Thoracic aorta (tissue), 2 donors: ENCODE data around the gene CCDC179. TPM values are rescaled to one million over a fixed set of nuclear protein-coding genes. Genes with fewer than 3 reads are reported as not detected.

Experiments
- ATAC-seq: fragments of 150-250 bp; one replicate; pipeline ENCODE4 v1.8.0; 2017; ENCODE audit warnings: low read depth; ENCODE audit not compliant: insufficient number of reproducible peaks, low FRiP score
- DNase-seq: peaks from one replicate; pipeline ENCODE4 v3.0.0-alpha.2; 2020; ENCODE audit warnings: low spot score
- H3K27ac ChIP-seq, 2 donors: fragments of 200-600 bp; sonication (generic); 1 replicate in 1 of 2; 2 replicates in 1 of 2; pipeline ENCODE4 v1.5.1; 2016; ENCODE audit warnings: mild to moderate bottlenecking in 2 of 2, moderate library complexity in 2 of 2
- H3K27me3 ChIP-seq: fragments of 200-600 bp; sonication (generic); replicated peaks from 2 replicates; pipeline ENCODE4 v1.6.0; 2016; ENCODE audit warnings: mild to moderate bottlenecking; ENCODE audit not compliant: insufficient read depth
- H3K36me3 ChIP-seq: fragments of 200-600 bp; sonication (generic); one replicate; pipeline ENCODE4 v1.5.1; 2016
- H3K4me1 ChIP-seq, 2 donors: fragments of 200-600 bp; sonication (generic); 1 replicate in 1 of 2; 2 replicates in 1 of 2; pipeline versions ENCODE4 v1.5.1 to v1.6.0; 2016; ENCODE audit warnings: low read depth in 2 of 2, mild to moderate bottlenecking in 1 of 2; ENCODE audit not compliant: control insufficient read depth in 1 of 2
- H3K4me3 ChIP-seq: fragments of 200-600 bp; sonication (generic); 2 replicates; pipeline ENCODE4 v1.5.1; 2016; ENCODE audit warnings: mild to moderate bottlenecking
- H3K9me3 ChIP-seq: fragments of 200-600 bp; sonication (generic); 2 replicates; pipeline ENCODE4 v1.5.1; 2016
- total RNA-seq, 2 donors: library from RNA; depleted of rRNA; stranded (reverse); fragments of >200 nt; gene quantifications; one replicate each; pipeline versions ENCODE4 v1.1.0 to v1.2.3, GENCODE V29; 2016
- TF ChIP-seq, protein P1 (sequence below): fragments of 200-600 bp; sonication (generic); IDR thresholded peaks from one replicate; pipeline ENCODE4 v1.5.1; 2019; ENCODE audit warnings: antibody characterized with exemption

CCDC179 gene
- total RNA-seq, 2 donors from 2014 or later: not detected

DNA sequence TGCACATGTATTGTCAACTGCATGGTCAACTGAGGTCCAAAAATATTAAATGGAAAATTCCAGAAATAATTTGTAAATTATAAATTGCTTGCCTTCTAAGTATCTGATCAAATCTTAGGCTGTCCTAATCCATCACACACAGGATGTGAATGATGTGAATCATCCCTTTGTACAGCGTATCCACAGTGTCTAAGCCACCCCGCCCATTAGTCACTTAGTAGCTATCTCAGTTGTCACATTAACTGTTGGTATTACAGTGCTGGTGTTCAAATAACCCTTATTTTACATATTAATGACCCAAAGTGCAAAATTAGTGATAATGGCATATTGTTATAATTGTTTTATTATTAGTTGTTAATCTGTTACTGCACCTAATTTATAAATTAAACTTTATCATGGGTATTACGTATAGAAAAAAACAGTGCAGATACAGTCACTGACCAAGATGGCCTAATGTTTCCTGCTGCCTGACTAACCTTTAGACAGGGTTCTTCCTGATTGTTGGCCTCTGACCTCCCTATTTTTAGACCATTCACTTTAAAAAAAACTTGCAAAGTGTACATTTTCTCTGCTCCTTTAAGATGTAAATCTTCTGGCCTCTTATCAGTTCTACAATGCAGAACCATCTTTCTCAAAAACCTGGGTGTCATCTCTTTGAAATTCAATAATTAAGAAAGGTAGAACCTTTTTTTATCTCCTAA is 27.8 kb downstream of the CCDC179 start:
- ATAC-seq: no peak
- Histone ChIP-seq H3K27me3 (no peaks in the 10 kb centered on the region), H3K36me3 (no peaks in the 10 kb centered on the region), H3K9me3 (no peaks in the 10 kb centered on the region), H3K4me3 (no peak overlapping the region), H3K27ac (no peak overlapping the region), H3K4me1 (peaks cover 9 to 11% of the 10 kb centered on the region in 2 donors)
- TF ChIP-seq, protein P1, sequence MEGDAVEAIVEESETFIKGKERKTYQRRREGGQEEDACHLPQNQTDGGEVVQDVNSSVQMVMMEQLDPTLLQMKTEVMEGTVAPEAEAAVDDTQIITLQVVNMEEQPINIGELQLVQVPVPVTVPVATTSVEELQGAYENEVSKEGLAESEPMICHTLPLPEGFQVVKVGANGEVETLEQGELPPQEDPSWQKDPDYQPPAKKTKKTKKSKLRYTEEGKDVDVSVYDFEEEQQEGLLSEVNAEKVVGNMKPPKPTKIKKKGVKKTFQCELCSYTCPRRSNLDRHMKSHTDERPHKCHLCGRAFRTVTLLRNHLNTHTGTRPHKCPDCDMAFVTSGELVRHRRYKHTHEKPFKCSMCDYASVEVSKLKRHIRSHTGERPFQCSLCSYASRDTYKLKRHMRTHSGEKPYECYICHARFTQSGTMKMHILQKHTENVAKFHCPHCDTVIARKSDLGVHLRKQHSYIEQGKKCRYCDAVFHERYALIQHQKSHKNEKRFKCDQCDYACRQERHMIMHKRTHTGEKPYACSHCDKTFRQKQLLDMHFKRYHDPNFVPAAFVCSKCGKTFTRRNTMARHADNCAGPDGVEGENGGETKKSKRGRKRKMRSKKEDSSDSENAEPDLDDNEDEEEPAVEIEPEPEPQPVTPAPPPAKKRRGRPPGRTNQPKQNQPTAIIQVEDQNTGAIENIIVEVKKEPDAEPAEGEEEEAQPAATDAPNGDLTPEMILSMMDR: no peak
- DNase-seq: no peak

DNA sequence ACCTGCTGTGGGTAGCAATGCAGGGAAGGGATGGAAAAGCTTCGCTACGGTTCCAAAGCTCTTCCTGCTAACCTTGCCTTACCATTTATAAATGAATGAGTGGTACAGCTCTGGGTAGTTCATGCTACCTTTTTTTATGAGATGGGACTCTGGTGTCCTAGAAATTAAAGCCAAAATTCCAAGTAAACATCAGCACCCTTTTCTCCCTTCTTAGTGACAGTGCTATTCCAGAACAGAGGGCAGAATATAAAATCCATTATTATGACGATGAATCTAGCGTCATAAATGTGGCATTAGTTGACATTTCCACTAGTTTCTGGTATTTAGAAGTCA is 30.2 kb downstream of the CCDC179 start:
- Histone ChIP-seq H3K9me3 (no peaks in the 10 kb centered on the region), H3K27ac (no peak overlapping the region), H3K4me3 (peak overlapping the region; percentile 100), H3K4me1 (peaks cover 9 to 11% of the 10 kb centered on the region in 2 donors), H3K27me3 (no peaks in the 10 kb centered on the region), H3K36me3 (no peaks in the 10 kb centered on the region)
- no peak for ATAC-seq
- DNase-seq: no peak
- TF ChIP-seq, protein P1: no peak

DNA sequence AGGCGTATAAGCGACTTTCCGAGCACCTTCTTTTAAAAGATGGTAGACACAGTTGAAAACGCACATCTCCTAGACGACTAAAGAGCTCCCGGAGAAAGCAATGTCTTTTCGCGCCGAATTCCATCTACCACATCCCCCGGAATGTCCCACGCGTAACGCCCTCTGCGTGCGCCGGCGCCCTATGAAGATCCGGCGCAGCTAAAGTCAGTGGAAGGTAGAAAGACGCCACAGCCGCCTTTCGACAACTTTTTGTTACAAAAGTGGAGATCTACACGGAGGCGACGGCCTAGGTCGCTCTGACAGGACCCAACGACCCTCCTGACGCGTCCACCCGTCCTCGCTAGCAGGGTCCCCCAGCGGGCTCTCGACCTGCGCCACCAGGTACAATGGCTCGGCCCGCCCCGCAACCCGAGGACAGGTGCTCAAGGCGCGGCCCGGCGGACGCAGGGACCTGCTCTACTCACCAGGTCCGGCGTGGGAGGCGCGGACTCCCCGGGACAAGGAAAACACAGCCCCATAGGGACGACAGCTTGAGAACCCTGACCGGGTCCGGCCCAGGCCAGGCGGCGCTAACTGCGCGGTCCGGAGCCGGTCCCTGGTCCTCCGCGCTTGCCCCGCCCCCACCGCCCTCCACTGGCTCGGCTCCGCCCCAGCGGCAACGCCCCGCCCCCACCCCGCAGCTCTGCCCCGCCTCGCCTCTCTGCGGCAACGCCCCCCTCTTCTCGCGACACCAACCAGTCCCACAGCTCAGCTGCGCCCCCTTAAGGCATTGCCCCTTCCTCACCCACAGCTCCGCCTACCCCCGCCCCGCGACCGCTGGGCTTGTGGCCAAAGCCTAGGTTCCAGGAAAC is 30.8 kb downstream of the CCDC179 start, which contains the start of gene SVIP:
Gene SVIP (minus strand): TSS at position 571 of the 851 bp plus-strand sequence. CDS start 53 bp downstream, at position 518.
- DNase-seq (peak; percentile 81), ATAC-seq (peak; percentile 90)
- Histone ChIP-seq H3K27ac (peak within 1 kb of the TSS; percentile 83 to 84), H3K4me3 (peak within 1 kb of the TSS; percentile 100), H3K27me3 (no peaks in the 10 kb centered on the region), H3K9me3 (no peaks in the 10 kb centered on the region), H3K4me1 (peaks cover 9 to 11% of the 10 kb centered on the region in 2 donors), H3K36me3 (peaks cover 4% of the 10 kb centered on the region)
- TF ChIP-seq, protein P1: peak; percentile 50

DNA sequence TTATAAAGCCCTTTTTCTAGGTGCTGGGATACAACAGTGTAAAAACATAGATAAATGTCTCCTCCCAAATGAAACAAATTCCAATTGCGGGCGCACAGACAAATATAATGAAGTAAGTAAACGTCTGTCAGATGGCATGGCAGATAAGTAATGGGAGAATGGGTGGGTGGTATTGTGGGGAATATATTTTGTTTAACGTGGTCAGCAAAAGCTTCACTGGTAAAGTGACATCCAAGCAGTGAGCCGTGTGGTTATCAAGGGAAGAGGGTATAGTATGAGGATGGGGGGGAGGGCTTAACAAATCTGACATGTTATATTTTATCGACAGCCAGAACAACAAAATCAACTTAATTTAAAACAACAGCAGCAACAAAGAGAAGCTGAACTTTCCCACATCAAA is 31.9 kb downstream of the CCDC179 start:
- Histone ChIP-seq H3K27me3 (no peaks in the 10 kb centered on the region), H3K4me3 (peak overlapping the region; percentile 100), H3K9me3 (no peaks in the 10 kb centered on the region), H3K4me1 (peaks cover 9 to 11% of the 10 kb centered on the region in 2 donors), H3K27ac (no peak overlapping the region), H3K36me3 (peaks cover 5% of the 10 kb centered on the region)
- TF ChIP-seq, protein P1: no peak
- ATAC-seq (no peak), DNase-seq (no peak)

DNA sequence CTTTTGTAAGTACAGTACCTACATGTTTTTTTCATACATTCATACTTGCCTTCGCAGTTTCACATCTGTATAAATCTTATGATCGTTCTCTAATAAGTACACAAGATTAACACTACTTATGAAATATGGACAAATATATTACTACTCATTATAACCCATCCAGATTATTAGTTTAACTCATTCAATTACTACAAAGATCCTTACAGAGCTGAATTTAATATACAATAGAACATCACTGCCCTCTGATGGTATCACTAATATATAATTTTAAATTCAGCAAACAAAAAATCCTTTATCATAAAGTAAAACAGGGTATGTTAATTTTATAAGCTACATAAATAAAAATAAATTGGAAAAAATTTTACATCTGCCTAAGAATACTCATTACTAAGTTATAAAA is 38.1 kb downstream of the CCDC179 start:
- no peaks in the 10 kb centered on the region for H3K27me3 ChIP-seq
- H3K4me1 ChIP-seq: no peaks in the 10 kb centered on the region
- H3K9me3 ChIP-seq: no peaks in the 10 kb centered on the region
- H3K27ac ChIP-seq: no peak overlapping the region
- DNase-seq (no peak), ATAC-seq (no peak)
- peaks cover 15% of the 10 kb centered on the region for H3K36me3 ChIP-seq
- TF ChIP-seq, protein P1: no peak
- H3K4me3 ChIP-seq: no peak overlapping the region
